ENCODE results near the gene TMEM203.

- TF ChIP-seq, protein P1, sequence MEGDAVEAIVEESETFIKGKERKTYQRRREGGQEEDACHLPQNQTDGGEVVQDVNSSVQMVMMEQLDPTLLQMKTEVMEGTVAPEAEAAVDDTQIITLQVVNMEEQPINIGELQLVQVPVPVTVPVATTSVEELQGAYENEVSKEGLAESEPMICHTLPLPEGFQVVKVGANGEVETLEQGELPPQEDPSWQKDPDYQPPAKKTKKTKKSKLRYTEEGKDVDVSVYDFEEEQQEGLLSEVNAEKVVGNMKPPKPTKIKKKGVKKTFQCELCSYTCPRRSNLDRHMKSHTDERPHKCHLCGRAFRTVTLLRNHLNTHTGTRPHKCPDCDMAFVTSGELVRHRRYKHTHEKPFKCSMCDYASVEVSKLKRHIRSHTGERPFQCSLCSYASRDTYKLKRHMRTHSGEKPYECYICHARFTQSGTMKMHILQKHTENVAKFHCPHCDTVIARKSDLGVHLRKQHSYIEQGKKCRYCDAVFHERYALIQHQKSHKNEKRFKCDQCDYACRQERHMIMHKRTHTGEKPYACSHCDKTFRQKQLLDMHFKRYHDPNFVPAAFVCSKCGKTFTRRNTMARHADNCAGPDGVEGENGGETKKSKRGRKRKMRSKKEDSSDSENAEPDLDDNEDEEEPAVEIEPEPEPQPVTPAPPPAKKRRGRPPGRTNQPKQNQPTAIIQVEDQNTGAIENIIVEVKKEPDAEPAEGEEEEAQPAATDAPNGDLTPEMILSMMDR (optimal IDR thresholded peaks at IDR 0.05 in 1 of 3, IDR thresholded peaks at IDR 0.05 in 1 of 3, conservative IDR thresholded peaks at IDR 0.05 in 1 of 3; ENCODE audit: extremely low read depth in 1 of 3, insufficient read depth in 2 of 3, low read length in 3 of 3) = no peak
- no peak for TF ChIP-seq EZH2 (IDR thresholded peaks at IDR 0.05; ENCODE audit: low read length)
These were observed 44.5 kb downstream of the TMEM203 start for GRCh38 chr9:137160716-137161557.

Measured in keratinocyte (primary cell).